Sigmoid colon (tissue), 4 donors: Measurements from ENCODE around the gene CSNK1A1L.

Experiments
- CTCF ChIP-seq, 4 experiments: fragments of 450-650 bp in 3 of 4; fragments of 200-600 bp in 1 of 4; IDR thresholded peaks; one replicate each; pipeline ENCODE4 v1.5.1; 2016 to 2019; ENCODE audit warnings: antibody characterized with exemption in 4 of 4, mild to moderate bottlenecking in 3 of 4, moderate library complexity in 2 of 4
- POLR2AphosphoS5 ChIP-seq, 4 donors: sonication (generic); formaldehyde crosslinking; IDR thresholded peaks; one replicate each; pipeline ENCODE4 v1.6.1; 2017; ENCODE audit warnings: antibody characterized with exemption in 4 of 4

- TF ChIP-seq POLR2AphosphoS5 (IDR thresholded peaks at IDR 0.05) (peak in 1 of 4 donors; percentile 9), CTCF (IDR thresholded peaks at IDR 0.05) (no peak)
Observed at GRCh38 chr13:37100731-37101130, 4.7 kb downstream of the CSNK1A1L start.
